Measurements from ENCODE around the gene DPP3.
"Not testable (repeated sequence)": the region's sequence is repeated elsewhere in the genome, so short reads cannot be mapped to it uniquely, and the experiment has no call there.

DPP3 gene

DNA sequence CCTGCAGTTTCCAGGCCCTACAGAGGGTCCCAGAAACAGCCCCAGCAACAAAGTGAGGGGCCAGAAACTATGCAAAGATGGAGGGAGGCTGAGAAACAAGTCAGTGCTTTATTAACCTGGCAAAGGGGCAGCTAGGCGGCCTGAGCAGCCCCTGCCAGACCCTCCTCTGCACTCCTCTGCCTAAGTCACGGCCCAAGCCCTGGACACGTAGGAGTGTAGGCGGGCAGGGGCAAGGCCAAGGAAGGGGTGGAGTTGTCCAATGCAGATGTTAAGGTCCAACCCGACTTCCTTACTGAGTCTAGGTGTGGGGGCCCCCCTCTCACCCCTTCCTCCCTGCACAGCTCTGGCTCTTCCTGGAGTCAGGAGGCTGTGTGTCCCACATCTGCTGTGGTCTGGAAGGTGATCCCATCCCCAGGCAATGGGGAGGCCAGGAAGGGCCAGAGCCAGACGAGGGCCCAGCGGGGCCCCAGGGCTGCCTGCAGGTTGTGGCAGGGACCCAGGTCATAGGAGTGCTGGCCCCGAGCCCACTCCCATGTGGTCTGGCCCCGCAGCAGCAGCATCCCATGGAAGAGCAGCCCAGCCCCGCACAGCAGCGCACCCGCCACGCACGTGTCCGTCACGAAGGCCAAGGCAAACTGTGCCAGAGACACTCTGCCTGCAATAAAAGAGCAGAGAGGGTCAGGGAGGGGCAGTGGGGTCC is 59.1 kb downstream of the DPP3 start:
- no peak for DNase-seq

DNA sequence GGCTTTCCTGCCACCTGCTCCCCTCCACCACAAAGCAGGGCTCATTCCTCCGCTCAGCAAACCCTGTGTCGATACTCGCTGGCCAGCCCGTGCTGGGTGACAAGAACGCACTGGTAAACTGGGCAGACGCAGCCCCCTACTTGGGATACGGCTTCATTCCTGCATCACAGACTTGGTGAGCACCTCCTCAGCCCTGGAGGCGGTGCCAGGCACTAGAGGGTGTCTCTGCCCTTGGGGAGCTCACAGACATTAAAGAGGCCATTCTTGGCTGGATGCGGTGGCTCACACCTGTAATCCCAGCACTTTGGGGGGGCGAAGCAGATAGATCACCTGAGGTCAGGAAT is 59.6 kb downstream of the DPP3 start:
- DNase-seq, result no peak

DNA sequence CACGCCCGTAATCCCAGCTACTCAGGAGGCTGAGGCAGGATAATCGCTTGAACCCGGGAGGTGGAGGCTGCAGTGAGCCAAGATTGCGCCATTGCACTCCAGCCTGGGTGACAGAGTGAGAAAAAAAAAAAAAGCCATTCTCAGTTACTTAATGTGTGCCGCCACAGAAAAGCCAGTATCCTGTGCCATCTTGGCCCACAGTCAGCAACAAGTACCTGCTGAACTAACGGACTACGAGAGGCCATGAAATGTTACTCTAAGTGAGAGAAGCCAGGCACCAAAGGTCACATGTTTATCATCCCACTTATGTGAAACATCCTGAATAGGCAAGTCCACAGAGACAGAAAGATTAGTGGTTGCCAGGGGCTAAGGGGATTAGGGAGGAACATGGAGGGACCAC is 60.4 kb downstream of the DPP3 start:
- not testable (repeated sequence) for DNase-seq

DNA sequence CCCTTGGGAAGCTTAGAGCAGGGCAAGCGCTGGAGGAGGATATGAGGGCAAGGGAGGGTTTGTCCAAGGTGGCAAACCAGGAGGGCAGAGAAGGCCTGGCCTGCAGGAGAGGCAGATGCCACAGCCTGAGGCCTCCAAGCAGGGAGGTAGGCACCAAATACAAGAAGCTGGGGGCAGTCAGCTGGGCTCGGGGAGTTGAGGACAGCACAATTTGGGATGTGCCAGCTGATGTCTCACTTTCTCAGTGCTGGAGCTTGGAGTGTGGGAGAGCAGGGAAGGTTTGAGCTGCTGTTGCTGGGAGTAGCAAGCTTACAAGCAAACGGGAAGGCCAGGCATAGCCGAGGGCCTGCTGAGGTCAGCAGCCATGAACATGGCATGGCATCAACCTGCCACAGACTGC is 61.7 kb downstream of the DPP3 start:
- no peak for DNase-seq

DNA sequence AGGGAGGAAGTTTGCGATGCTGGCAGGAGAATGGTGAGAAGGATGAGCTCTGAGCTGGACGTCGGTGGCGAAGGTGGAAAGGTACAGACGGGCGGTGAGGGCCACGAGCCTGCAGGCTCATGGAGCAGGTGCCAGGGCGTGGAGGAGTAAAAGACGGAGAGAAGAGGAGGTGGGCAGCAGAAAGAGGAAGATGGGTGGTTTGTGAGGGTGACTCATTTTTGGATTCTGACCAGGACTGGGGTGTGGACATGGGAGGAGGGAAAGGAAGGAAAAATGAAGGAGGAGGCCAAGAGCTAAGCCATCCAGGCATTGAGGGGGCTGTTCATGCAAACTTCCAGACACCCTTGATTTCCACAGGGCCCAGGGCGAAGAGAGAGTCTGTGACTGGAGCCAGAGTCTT is 62.1 kb downstream of the DPP3 start:
- no peak for DNase-seq

DNA sequence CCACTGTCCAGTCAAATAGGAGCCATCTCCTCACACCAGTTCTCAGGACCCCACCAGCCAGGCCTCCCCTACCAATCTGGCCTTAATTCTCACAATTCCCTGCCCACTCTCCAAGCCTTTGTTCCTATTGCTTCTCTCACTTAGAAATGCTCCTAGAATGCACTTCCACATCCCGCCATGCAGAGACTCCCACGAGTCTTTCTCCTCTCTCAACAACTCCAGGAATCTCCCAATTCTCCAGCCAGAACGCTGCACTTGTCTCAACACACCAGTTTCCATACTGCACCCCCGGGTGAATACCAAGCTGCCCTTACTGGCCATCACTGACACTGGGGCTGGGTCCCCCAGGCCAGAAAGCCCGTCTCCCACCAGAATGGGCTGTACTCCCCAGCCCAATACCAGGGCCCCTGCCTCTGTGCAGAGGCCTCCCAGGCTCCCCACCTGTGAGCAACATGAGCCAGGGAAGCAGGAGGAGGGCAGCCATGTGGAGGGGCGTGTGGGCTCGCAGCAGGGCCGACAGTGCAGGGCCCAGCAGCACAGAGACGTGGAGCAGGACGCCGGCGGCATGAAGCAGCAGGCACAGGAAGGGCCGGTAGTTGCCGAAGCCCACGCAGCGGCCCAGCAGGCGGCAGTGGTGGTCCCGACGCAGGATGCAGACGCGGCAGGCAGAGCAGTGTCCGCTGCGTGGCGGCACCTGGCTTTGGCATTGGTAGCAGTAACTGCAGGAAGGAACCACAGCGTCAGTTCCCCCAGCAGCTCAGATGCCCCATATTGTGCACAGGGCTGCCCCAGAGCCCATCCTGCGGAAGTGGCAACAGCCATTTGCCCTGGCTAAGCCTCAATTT is 63.3 kb downstream of the DPP3 start:
- DNase-seq, result peak; percentile 39 to 56

DNA sequence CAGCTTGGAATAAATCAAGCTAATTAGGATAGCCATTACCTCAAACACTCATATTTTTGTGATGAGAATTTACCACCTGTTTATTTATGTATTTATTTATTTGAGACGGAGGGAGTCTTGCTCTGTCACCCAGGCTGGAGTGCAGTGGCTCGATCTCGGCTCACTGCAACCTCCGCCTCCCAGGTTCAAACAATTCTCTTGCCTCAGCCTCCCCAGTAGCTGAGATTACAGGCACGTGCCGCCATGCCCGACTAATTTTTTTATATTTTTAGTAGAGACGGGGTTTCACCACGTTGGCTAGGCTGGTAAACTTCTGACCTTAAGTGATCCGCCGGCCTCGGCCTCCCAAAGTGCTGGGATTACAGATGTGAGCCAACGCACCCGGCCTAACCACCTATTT is 64.7 kb downstream of the DPP3 start:
- DNase-seq, result not testable (repeated sequence)

DNA sequence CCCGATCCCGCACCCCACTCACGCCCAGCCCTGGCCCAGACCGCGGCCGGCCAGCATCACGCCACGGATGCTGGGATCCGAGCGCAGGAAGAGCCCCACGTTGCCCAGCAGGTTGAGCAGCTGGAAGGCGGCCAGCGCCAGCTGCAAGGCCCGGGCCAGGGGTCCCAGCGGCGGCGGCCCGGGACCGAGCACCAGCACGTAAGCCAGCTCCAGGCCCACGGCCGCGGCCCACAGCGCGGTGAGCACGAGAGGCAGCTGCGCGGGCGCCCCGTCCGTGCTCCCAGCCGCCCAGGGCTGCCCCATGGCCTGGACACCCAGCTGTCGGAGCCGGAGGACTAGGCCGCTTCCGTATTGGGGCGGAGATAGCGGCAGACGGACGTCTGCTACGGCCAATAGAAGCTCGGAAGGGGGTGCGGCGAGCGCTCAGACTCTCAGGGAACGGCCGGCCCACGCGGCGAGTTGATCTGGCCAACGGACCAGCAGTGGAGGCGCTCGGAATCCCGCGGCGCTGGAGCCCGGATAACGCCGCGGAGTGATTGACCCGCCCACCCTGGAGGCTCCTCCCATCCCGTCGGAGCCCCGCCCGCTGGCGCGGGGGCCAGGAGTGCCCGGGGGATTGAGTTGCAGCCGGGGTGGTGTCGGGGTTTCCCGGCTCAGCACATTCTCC is 65.6 kb downstream of the DPP3 start, which contains the start of gene ZDHHC24:
Gene ZDHHC24 (minus strand): TSS at position 348 of the 667 bp plus-strand sequence. CDS start 45 bp downstream, at position 303.
- peak; percentile 90 to 96 for DNase-seq

DNA sequence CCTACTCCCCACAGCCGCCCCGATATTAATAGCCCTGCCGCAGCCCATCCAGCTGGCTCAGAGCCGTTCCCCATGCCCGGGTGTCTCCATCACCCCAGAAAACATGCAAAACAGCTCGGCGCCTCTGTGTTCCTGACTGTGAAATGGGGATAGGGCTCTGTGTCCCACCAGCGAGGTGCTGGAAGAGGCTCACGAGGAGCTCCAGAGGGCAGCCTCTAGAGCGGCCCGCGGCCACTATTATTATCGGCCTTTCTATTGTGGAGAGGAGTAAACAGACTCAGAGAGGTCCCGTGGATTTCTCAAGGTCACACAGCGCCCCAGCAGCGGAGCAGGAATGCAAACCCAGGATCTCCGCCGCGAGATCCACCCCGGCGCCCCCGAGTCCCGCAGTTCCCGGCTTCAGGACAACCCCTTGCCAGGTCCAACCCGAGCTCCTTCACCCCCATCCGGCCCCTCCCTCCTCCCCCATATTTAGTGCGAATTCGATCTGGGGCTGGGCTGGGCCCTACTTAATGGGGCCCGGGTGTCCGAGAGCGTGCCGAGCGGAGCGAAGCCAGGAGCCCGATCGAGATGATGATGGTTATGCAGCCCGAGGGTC is 66.2 kb downstream of the DPP3 start, which contains the start of gene ACTN3:
Gene ACTN3 (plus strand): TSS at position 536 of the 598 bp plus-strand sequence. CDS start 35 bp downstream, at position 571.
- DNase-seq, result peak in 1 of 2 donors; percentile 23

DNA sequence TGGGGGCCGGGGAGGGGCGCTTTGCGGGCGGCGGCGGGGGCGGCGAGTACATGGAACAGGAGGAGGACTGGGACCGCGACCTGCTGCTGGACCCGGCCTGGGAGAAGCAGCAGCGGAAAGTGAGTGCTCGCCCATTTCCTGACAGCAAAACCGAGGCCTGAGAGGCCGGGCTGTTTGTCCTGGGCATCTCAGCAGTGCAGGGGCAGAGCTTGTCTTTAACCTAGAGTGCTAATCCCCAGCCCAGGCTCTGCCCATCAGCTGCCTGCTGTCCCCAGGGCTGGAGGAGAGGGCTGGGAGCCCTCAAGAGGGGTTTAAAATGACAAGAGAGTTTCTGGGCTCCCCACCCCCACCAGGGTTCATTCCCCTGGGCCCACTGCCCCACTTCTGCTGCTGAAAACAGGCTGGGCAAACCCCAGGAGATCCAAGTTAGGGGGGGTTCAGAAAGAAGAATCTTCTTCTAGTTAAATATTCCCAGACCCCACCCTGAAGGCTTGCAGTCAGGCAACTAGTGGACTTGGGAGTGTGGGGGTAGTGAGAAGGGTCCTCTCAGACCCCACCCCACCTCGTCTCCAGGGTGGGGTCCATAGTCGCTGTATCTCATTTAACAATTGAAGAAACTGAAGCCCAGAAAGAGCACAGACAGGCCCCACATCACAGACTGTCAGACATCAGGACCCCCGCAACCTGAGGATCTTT is 66.9 kb downstream of the DPP3 start:
- no peak for DNase-seq

DNA sequence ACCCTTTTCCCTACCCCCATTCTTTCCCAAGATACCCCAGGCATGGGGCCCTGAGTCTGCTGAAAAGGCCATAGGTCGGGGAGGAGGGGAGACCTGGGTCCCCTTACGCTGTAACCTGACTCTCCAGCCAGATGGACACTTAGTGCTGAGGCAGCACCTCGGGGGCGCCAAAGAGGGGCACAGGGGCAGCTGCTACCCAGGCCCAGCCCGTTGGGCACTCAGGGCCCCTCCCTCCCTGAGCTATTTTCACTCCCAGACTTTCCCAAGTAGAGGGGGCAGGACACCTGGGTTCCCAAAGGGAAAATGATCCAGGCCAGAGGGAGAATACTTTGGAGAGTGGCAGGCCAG is 67.4 kb downstream of the DPP3 start:
- DNase-seq, result no peak

DNA sequence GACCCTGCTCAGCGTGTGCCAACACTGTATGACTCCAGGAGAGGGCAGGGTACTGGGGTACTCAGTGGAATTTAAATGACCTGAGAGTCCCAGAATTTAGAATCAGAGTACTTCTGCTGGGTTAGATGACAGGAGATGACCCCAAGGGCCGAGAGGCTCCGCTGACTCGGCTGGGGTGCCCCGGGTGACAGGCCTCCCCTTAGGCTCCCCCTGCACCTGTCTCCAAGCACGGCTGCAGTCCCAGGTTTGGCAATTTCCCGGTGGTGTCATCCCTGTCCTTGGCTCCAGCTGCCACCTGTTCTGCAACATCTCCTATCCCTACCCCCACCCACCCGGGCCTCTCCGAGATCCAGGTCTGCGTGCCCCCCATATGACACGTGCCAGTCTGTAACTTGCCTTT is 67.8 kb downstream of the DPP3 start:
- no peak for DNase-seq

DNA sequence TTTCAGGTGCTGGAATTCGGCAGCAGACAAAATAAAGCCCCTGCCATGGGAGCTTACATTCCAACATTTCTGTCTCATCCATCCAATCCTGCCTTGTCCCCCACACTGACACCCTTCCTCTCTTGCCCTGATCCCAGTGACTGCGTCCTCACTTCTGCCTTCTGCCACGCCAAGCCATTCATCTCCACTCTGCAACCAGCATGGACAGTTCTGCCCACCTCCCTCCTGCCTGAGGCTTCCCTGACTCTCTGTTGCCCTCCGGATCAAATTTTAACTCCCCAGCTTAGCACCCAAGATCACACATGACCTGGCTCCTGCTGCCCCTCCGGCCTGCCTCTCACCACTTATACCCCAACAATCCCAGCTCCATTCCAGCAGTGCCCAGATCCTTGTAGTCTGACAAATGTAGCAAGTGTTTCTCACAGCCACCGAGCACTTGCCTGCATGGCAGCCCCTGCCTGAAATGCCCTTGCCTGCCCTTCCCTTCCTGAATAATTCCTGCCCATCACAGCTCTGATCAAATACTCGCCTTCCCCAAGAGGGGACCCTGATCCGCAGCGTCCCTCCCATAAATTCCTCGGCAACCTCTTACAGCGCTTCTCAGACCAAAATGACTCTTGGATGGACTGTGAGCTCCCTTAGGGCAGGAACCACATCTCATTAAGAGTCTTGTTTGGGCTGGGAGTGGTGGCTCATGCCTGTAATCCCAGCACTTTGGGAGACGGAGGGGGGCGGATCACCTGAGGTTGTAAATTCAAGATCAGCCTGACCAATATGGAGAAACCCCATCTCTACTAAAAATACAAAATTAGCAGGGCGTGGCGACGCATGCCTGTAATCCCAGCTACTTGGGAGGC is 68.8 kb downstream of the DPP3 start:
- DNase-seq, result no peak

DNA sequence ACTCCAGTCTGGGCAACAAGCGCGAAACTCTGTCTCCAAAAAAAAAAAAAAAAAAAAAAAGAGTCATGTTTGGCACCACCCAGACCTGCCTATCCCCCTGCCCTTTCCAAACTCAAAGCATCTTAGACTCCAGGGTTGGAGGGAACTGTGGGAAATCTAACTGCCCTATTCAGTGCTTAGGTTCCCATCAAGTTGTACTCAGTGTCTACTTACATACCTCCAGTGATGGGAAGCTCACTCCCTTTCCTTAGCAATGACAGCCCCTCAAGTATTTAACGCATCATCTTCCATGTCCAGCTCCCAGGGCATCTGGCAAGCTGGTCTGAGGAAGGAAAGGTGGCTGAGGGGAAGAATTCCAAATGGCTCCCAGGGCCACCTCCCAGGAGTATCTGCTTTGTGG is 69.5 kb downstream of the DPP3 start:
- no peak for DNase-seq

DNA sequence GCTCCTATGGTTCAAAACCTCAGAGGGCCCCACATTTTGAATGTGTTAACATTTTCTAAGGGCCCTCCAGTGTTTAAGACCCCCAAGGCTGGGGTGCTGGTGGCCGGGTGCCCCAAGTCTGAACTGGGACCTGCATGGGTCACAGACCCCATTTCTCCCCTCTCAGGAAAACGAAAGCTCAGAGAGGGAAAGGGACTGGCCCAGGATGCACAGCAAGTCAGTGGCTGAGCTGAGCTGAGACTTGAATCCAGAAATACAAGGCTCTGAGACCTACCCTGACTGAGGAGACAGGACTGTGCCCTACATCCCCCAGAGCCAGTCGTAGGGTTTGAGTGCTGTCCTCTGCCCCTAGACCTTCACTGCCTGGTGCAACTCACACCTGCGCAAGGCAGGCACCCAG is 70.7 kb downstream of the DPP3 start:
- no peak for DNase-seq

DNA sequence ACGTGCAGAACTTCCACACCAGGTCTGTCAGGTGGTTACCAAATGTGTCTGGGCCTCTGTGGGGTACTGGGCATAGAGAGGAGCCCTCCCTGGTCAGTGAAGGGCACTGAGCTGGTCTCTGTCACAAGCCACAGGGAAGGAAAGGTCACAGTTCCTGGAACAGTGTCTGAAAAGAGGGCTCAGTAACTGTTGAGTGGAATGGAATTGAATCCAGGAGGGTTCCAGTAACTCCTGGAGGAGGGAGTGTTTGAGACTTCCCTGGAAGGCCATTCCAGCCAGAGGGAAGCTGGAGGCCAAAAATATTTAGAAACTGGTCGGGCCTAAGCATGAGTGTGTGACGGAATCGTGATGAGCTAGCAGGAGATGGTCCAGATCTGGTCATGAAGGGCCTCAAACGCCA is 74.4 kb downstream of the DPP3 start:
- DNase-seq, result no peak

DNA sequence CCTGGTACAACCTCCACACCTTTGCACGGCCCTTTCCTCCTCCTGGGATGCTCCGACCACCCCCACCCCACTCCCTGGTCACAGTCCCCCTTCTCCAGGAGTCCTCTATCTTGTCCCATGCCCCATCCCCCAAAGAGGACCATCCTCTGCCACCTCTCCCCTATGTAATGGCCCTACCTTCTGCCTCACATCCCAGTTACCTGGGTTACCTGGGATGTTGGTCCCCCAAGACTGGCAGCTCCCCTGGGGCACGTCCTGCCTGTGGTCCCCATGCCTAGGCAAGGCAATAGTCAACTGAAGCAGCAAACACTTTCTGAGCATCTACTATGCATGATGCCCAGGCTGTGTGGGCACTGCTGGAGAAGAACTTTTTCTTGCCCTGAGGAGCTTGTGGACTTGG is 75.2 kb downstream of the DPP3 start:
- DNase-seq, result no peak

DNA sequence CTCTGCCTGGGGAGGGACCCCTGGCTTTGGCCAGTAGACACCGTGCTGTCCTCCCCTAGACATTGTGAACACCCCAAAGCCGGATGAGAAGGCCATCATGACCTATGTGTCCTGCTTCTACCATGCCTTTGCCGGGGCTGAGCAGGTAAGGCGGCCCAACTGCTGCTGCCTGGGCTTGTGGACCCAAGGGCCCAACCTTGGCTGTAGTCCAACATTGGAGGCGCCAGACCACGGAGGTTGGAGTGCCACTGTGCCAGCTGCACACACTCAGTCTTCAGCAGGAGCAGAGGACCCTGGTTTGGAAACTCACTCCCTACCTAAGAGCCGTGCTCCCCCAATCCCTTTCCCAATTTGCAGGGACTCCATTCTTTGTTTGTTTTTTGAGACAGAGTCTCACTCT is 75.9 kb downstream of the DPP3 start:
- no peak for DNase-seq

DNA sequence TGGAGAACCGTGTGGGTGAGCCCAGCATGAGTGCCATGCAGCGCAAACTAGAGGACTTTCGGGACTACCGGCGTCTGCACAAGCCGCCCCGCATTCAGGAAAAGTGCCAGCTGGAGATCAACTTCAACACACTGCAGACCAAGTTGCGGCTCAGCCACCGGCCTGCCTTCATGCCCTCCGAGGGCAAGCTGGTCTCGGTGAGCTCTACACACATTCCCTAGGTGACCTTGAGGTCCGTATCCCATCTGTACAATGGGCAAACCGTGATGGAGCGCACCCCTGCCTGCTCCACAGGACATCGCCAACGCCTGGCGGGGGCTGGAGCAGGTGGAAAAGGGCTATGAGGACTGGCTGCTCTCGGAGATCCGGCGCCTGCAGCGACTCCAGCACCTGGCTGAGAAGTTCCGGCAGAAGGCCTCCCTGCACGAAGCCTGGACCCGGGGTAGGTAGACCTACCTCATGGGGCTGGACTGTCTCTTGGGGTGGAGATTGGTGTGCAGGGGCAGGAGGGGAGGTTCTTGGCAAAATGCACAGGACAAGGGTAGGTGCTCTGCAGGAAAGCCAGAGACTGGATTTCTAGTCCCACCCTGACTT is 77.6 kb downstream of the DPP3 start:
- DNase-seq, result no peak

Data from stimulated activated CD4-positive, alpha-beta T cell treated with anti-CD3 and anti-CD28 coated beads, Interleukin-2, amount 100 ng/mL, for 24 hours (primary cell).